OCI-LY1 (cell line): Measurements from ENCODE around the gene OR10K2.
"Not testable (repeated sequence)": the region's sequence is repeated elsewhere in the genome, so short reads cannot be mapped to it uniquely, and the experiment has no call there.

Experiments
- H2AFZ ChIP-seq: fragments of 200-600 bp; sonication (generic), shearing (Covaris generic); 2 replicates; pipeline ENCODE4 v1.6.0; 2014; ENCODE audit warnings: antibody characterized with exemption, mild to moderate bottlenecking, low read length
- H3F3A ChIP-seq: fragments of 200-600 bp; sonication (generic), shearing (Covaris generic); 2 replicates; pipeline ENCODE4 v1.6.0; 2014; ENCODE audit warnings: mild to moderate bottlenecking, antibody characterized with exemption, low read length, moderate library complexity; ENCODE audit not compliant: insufficient read depth
- H3K27ac ChIP-seq: fragments of 200-600 bp; sonication (generic); 2 replicates; pipeline ENCODE4 v1.5.1; 2014; ENCODE audit warnings: low read length, mixed run types, mild to moderate bottlenecking, low read depth; ENCODE audit not compliant: poor library complexity, severe bottlenecking
- H3K27me3 ChIP-seq: fragments of 200-600 bp; sonication (generic); 2 replicates; pipeline ENCODE4 v1.6.0; 2014; ENCODE audit warnings: antibody characterized with exemption, mild to moderate bottlenecking, low read length, moderate library complexity; ENCODE audit not compliant: insufficient read depth
- H3K36me3 ChIP-seq: fragments of 200-600 bp; sonication (generic); 2 replicates; pipeline ENCODE4 v1.6.1; 2014; ENCODE audit warnings: mild to moderate bottlenecking, antibody characterized with exemption, low read length, moderate library complexity, mixed read lengths; ENCODE audit not compliant: insufficient read depth
- H3K4me1 ChIP-seq: fragments of 200-600 bp; sonication (generic); 2 replicates; pipeline ENCODE4 v1.5.1; 2014; ENCODE audit warnings: mild to moderate bottlenecking, low read length, moderate library complexity; ENCODE audit not compliant: insufficient read depth, severe bottlenecking
- H3K4me2 ChIP-seq: fragments of 200-600 bp; sonication (generic), shearing (Covaris generic); 2 replicates; pipeline ENCODE4 v1.6.1; 2014; ENCODE audit warnings: low read length
- H3K4me3 ChIP-seq: fragments of 200-600 bp; sonication (generic); 2 replicates; pipeline ENCODE4 v1.5.1; 2014; ENCODE audit warnings: low read length, low read depth, mild to moderate bottlenecking, mixed read lengths; ENCODE audit not compliant: poor library complexity, severe bottlenecking
- H3K79me2 ChIP-seq: fragments of 200-600 bp; shearing (Covaris generic); 2 replicates; pipeline ENCODE4 v1.6.1; 2016; ENCODE audit warnings: mixed run types, low read length, mixed read lengths; ENCODE audit not compliant: insufficient read depth
- H3K9ac ChIP-seq: fragments of 200-600 bp; sonication (generic), shearing (Covaris generic); 2 replicates; pipeline ENCODE4 v1.6.1; 2014; ENCODE audit warnings: mild to moderate bottlenecking, low read length, mixed read lengths
- H3K9me2 ChIP-seq: fragments of 200-600 bp; sonication (generic), shearing (Covaris generic); 2 replicates; pipeline ENCODE4 v1.6.1; 2014; ENCODE audit warnings: low read depth, mild to moderate bottlenecking, low read length, mixed read lengths
- H3K9me3 ChIP-seq: fragments of 200-600 bp; shearing (Covaris generic); 2 replicates; pipeline ENCODE4 v1.6.1; 2014; ENCODE audit warnings: low read length, mixed read lengths
- H4K20me1 ChIP-seq: fragments of 200-600 bp; sonication (generic), shearing (Covaris generic); 2 replicates; pipeline ENCODE4 v1.6.0; 2016; ENCODE audit warnings: mild to moderate bottlenecking, low read length; ENCODE audit not compliant: insufficient read depth
- CTCF ChIP-seq: fragments of 200-600 bp; sonication (generic), shearing (Covaris generic); IDR thresholded peaks from 2 replicates; pipeline ENCODE4 v1.5.1; 2017; ENCODE audit warnings: mild to moderate bottlenecking, antibody characterized with exemption, low read length, moderate library complexity, mixed read lengths
- EZH2 ChIP-seq: fragments of 200-600 bp; sonication (generic), shearing (Covaris generic); IDR thresholded peaks from 2 replicates; pipeline ENCODE4 v1.8.0; 2017; ENCODE audit warnings: borderline replicate concordance, mixed run types, mild to moderate bottlenecking, antibody characterized with exemption, low read length, moderate library complexity, mixed read lengths

OR10K2 gene

GRCh38 chr1:158445376-158445775 is 19.3 kb upstream of the OR10K2 start:
- Histone ChIP-seq H3K27me3 (no peaks in the 10 kb centered on the region), H3K4me3 (no peak overlapping the region), H3K27ac (no peak overlapping the region), H3K9ac (no peak overlapping the region), H3K4me1 (no peaks in the 10 kb centered on the region), H3K9me3 (no peaks in the 10 kb centered on the region), H3K9me2 (no peaks in the 10 kb centered on the region), H2AFZ (no peak overlapping the region), H3K79me2 (no peaks in the 10 kb centered on the region), H4K20me1 (no peaks in the 10 kb centered on the region), H3K4me2 (no peak overlapping the region), H3K36me3 (no peaks in the 10 kb centered on the region), H3F3A (no peaks in the 10 kb centered on the region)
- no peak for TF ChIP-seq CTCF
- no peak for TF ChIP-seq EZH2

GRCh38 chr1:158434741-158435140 is 8.7 kb upstream of the OR10K2 start:
- no peaks in the 10 kb centered on the region for H3K36me3 ChIP-seq
- H3K9me2 ChIP-seq, result no peaks in the 10 kb centered on the region
- no peaks in the 10 kb centered on the region for H3K27me3 ChIP-seq
- H3K4me1 ChIP-seq, result no peaks in the 10 kb centered on the region
- TF ChIP-seq CTCF (no peak), EZH2 (no peak)
- H3F3A ChIP-seq, result no peaks in the 10 kb centered on the region
- H4K20me1 ChIP-seq, result no peaks in the 10 kb centered on the region
- H3K9ac ChIP-seq, result no peak overlapping the region
- no peaks in the 10 kb centered on the region for H3K79me2 ChIP-seq
- no peaks in the 10 kb centered on the region for H3K9me3 ChIP-seq
- H3K4me2 ChIP-seq, result no peak overlapping the region
- no peak overlapping the region for H3K4me3 ChIP-seq
- H2AFZ ChIP-seq, result no peak overlapping the region
- no peak overlapping the region for H3K27ac ChIP-seq

GRCh38 chr1:158430163-158430562 is 4.1 kb upstream of the OR10K2 start:
- not testable (repeated sequence) for H3K27ac ChIP-seq

GRCh38 chr1:158425027-158425426 is 1.0 kb downstream of the OR10K2 start:
- Histone ChIP-seq H2AFZ (no peak overlapping the region), H3K79me2 (no peaks in the 10 kb centered on the region), H3K27me3 (no peaks in the 10 kb centered on the region), H3F3A (no peaks in the 10 kb centered on the region), H3K36me3 (no peaks in the 10 kb centered on the region), H3K9me2 (no peaks in the 10 kb centered on the region), H3K9ac (no peak overlapping the region), H3K4me1 (no peaks in the 10 kb centered on the region), H3K4me2 (no peak overlapping the region), H3K4me3 (no peak overlapping the region), H3K27ac (no peak overlapping the region), H3K9me3 (no peaks in the 10 kb centered on the region), H4K20me1 (no peaks in the 10 kb centered on the region)
- TF ChIP-seq CTCF (no peak), EZH2 (no peak)

More at GRCh38 chr1:158430163-158430562, 4.1 kb upstream of the OR10K2 start:
- not testable (repeated sequence) for H3K79me2 ChIP-seq, H3F3A ChIP-seq, H2AFZ ChIP-seq, H4K20me1 ChIP-seq, H3K4me2 ChIP-seq, H3K36me3 ChIP-seq, H3K9me2 ChIP-seq, H3K4me1 ChIP-seq, H3K9me3 ChIP-seq, H3K4me3 ChIP-seq, H3K9ac ChIP-seq, H3K27me3 ChIP-seq
